WERI-Rb-1 (cell line): ENCODE measurements around the gene ABCB8.

Source experiments
- DNase-seq: peaks from one replicate; pipeline ENCODE4 v3.0.0-alpha.2; 2020
- H3K27ac ChIP-seq: fragments of 250-450 bp; sonication (Bioruptor Pico); 2 replicates; pipeline ENCODE4 v1.5.1; 2020; ENCODE audit warnings: mild to moderate bottlenecking, moderate library complexity
- H3K27me3 ChIP-seq: fragments of 250-450 bp; sonication (Bioruptor Pico); 2 replicates; pipeline ENCODE4 v1.5.1; 2021; ENCODE audit warnings: mild to moderate bottlenecking, low read depth, moderate library complexity; ENCODE audit not compliant: insufficient read depth, severe bottlenecking
- H3K36me3 ChIP-seq: fragments of 250-450 bp; sonication (Bioruptor Pico); 2 replicates; pipeline ENCODE4 v1.5.1; 2020; ENCODE audit warnings: mild to moderate bottlenecking, moderate library complexity
- H3K4me3 ChIP-seq: 2 replicates; pipeline ENCODE4 v1.5.1; 2011; ENCODE audit warnings: low read depth, mild to moderate bottlenecking, control low read depth, low read length
- H3K9me3 ChIP-seq: fragments of 250-450 bp; sonication (Bioruptor Pico); 2 replicates; pipeline ENCODE4 v1.5.1; 2021; ENCODE audit warnings: mild to moderate bottlenecking, moderate library complexity; ENCODE audit not compliant: severe bottlenecking
- TF ChIP-seq, protein P1 (sequence below): IDR thresholded peaks from 2 replicates; pipeline ENCODE4 v1.5.1; 2011; ENCODE audit warnings: low read depth, mild to moderate bottlenecking, control low read depth, inconsistent platforms, low read length

Gene ABCB8

GRCh38 chr7:151005566-151005965 lies 22.7 kb upstream of the ABCB8 start:
- DNase-seq = no peak
- H3K36me3 ChIP-seq = no peaks in the 10 kb centered on the region
- TF ChIP-seq, protein P1, sequence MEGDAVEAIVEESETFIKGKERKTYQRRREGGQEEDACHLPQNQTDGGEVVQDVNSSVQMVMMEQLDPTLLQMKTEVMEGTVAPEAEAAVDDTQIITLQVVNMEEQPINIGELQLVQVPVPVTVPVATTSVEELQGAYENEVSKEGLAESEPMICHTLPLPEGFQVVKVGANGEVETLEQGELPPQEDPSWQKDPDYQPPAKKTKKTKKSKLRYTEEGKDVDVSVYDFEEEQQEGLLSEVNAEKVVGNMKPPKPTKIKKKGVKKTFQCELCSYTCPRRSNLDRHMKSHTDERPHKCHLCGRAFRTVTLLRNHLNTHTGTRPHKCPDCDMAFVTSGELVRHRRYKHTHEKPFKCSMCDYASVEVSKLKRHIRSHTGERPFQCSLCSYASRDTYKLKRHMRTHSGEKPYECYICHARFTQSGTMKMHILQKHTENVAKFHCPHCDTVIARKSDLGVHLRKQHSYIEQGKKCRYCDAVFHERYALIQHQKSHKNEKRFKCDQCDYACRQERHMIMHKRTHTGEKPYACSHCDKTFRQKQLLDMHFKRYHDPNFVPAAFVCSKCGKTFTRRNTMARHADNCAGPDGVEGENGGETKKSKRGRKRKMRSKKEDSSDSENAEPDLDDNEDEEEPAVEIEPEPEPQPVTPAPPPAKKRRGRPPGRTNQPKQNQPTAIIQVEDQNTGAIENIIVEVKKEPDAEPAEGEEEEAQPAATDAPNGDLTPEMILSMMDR = no peak
- no peaks in the 10 kb centered on the region for H3K27me3 ChIP-seq
- no peaks in the 10 kb centered on the region for H3K9me3 ChIP-seq
- no peak overlapping the region for H3K27ac ChIP-seq
- no peak overlapping the region for H3K4me3 ChIP-seq

- Histone ChIP-seq H3K27ac (no peak overlapping the region), H3K36me3 (no peaks in the 10 kb centered on the region), H3K27me3 (no peaks in the 10 kb centered on the region), H3K4me3 (no peak overlapping the region), H3K9me3 (no peaks in the 10 kb centered on the region)
- TF ChIP-seq, protein P1 = no peak
- no peak for DNase-seq
Observed at GRCh38 chr7:151006590-151007300, 21.5 kb upstream of the ABCB8 start.

GRCh38 chr7:151007469-151007898 lies 20.8 kb upstream of the ABCB8 start:
- DNase-seq = no peak
- no peak overlapping the region for H3K4me3 ChIP-seq
- no peaks in the 10 kb centered on the region for H3K36me3 ChIP-seq
- H3K27me3 ChIP-seq = no peaks in the 10 kb centered on the region
- H3K27ac ChIP-seq = no peak overlapping the region
- no peaks in the 10 kb centered on the region for H3K9me3 ChIP-seq
- TF ChIP-seq, protein P1 = no peak

- Histone ChIP-seq H3K36me3 (no peaks in the 10 kb centered on the region), H3K27me3 (no peaks in the 10 kb centered on the region), H3K27ac (no peak overlapping the region), H3K4me3 (no peak overlapping the region), H3K9me3 (no peaks in the 10 kb centered on the region)
- no peak for DNase-seq
- TF ChIP-seq, protein P1 = no peak
Observed at GRCh38 chr7:151008143-151008510, 20.1 kb upstream of the ABCB8 start.

DNA sequence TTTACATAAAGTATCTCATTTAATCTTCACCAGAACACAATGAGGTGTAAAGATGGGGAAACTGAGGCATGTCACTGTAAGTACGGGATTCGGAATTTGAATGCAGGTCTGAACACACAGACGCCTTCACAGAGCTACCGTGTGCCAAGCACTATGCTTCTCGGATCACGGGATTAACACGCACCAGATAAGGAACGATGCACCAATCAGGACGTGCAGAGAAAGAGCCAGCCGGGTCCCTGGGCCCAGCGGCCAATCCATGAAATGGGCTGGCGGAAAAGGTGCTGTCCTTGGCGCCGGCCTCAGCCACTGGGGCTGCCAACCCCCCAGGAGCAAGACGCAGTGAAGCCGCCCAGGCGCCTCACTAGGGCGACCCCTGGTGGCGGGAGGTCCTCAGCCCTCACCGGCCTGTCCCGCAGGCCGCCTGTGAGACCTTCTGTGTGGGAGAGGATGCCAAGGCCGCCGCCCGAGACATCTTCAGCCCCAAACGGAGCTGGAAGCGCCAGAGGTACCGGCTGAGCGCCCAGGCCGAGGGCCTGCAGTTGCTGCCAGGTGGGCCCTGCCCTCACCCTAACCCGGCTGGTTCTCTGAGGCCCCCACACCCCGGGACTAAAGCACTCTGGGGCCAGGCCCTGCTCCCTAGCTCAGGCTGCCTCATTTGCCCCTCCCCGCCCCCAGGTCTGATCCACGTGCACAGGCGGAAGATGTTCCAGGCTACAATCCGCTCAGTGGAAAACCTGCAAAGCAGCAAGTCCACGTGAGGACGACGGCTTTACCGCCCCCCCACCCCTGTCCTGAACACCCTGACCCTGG lies 19.5 kb upstream of the ABCB8 start:
- Histone ChIP-seq H3K9me3 (no peaks in the 10 kb centered on the region), H3K36me3 (no peaks in the 10 kb centered on the region), H3K27ac (no peak overlapping the region), H3K4me3 (no peak overlapping the region), H3K27me3 (no peaks in the 10 kb centered on the region)
- TF ChIP-seq, protein P1 = peak; percentile 78
- peak; percentile 49 for DNase-seq
